GM19193 (cell line): ENCODE measurements around the gene SETD4.

Experiments used
- POLR2A ChIP-seq: IDR thresholded peaks from 4 replicates; pipeline ENCODE4 v1.6.1; 2011; ENCODE audit not compliant: insufficient read depth, insufficient read length; ENCODE audit errors: extremely low read depth

SETD4 gene

GRCh38 chr21:36005018-36005417 lies 55.3 kb downstream of the SETD4 start:
- TF ChIP-seq POLR2A = no peak

- TF ChIP-seq POLR2A = no peak
Observed at GRCh38 chr21:36004441-36004840, 55.9 kb downstream of the SETD4 start.

DNA sequence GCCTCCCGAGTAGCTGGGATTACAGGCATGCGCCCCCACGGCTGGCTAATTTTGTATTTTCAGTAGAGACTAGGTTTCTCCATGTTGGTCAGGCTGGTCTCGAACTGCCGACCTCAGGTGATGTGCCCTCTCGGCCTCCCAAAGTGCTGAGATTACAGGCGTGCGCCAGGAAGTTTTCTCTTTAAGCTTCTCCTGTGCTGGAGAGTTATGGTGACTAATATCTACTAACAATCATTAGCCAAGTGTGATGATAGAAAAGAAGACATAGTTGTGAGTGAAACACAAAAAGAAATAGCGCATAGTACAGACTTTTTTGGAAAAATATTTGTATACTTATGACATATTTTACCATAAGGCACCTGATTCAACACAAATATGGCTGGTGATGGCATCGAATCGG lies 56.5 kb downstream of the SETD4 start:
- no peak for TF ChIP-seq POLR2A

GRCh38 chr21:35996217-35996616 lies 64.1 kb downstream of the SETD4 start:
- no peak for TF ChIP-seq POLR2A

- no peak for TF ChIP-seq POLR2A
Observed at GRCh38 chr21:35995522-35996088, 64.7 kb downstream of the SETD4 start.

DNA sequence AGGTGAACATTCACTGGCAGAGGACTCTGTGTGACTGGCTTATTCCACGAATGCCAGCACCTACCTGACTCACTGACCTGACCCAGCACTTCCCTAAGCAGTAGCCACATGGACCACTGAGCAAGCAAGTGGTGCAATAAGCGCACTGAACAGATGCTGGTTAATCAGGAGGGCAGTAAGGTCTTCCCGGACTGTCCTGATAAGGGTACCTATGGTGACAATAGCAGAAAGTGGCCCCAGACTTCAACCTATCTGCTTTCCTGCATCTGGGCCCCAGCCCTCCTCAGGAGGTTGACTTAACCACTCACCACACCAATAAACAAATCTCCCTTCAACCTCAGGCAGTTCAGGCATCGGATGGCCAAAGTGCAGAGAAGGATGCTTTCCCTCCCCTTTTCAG lies 65.7 kb downstream of the SETD4 start:
- TF ChIP-seq POLR2A = no peak

GRCh38 chr21:35993875-35994490 lies 66.3 kb downstream of the SETD4 start:
- TF ChIP-seq POLR2A = no peak

GRCh38 chr21:35991131-35991530 lies 69.2 kb downstream of the SETD4 start:
- TF ChIP-seq POLR2A = no peak

GRCh38 chr21:35990609-35991008 lies 69.7 kb downstream of the SETD4 start:
- TF ChIP-seq POLR2A = no peak

- no peak for TF ChIP-seq POLR2A
Observed at GRCh38 chr21:35989138-35989735, 71.1 kb downstream of the SETD4 start.

GRCh38 chr21:35988416-35989137 lies 71.7 kb downstream of the SETD4 start:
- no peak for TF ChIP-seq POLR2A

- no peak for TF ChIP-seq POLR2A
Observed at GRCh38 chr21:35987475-35987874, 72.9 kb downstream of the SETD4 start.

- TF ChIP-seq POLR2A = no peak
Observed at GRCh38 chr21:35984654-35985361, 75.5 kb downstream of the SETD4 start.
